Activated naive CD8-positive, alpha-beta T cell treated with anti-CD3 and anti-CD28 coated beads for 36 hours (primary cell): Measurements from ENCODE around the gene TLR3. TPM values are rescaled to one million over a fixed set of nuclear protein-coding genes. Genes with fewer than 3 reads are reported as not detected.

Source experiments
- DNase-seq: peaks from one replicate; pipeline ENCODE4 v3.0.0; 2021
- H3K27ac Mint-ChIP-seq: one replicate; pipeline ENCODE4 v1.8.0; 2022; ENCODE audit warnings: mild to moderate bottlenecking, moderate library complexity, mixed read lengths
- H3K27me3 Mint-ChIP-seq: one replicate; pipeline ENCODE4 v1.8.0; 2022; ENCODE audit warnings: mild to moderate bottlenecking, mixed read lengths
- H3K36me3 Mint-ChIP-seq: one replicate; pipeline ENCODE4 v1.8.0; 2021; ENCODE audit warnings: mild to moderate bottlenecking, mixed read lengths
- H3K4me1 Mint-ChIP-seq: one replicate; pipeline ENCODE4 v1.8.0; 2021; ENCODE audit warnings: mixed read lengths
- H3K4me3 Mint-ChIP-seq: one replicate; pipeline ENCODE4 v1.8.0; 2022; ENCODE audit warnings: mild to moderate bottlenecking, moderate library complexity, mixed read lengths
- H3K9me3 Mint-ChIP-seq: one replicate; pipeline ENCODE4 v1.8.0; 2022; ENCODE audit warnings: mixed read lengths
- total RNA-seq, 2 experiments: library from RNA; stranded (reverse); gene quantifications; one replicate each; pipeline ENCODE4 v1.2.3, GENCODE V29; 2021

Gene TLR3
- total RNA-seq, result not detected

GRCh38 chr4:186068581-186069348 lies at the start of gene TLR3:
Gene TLR3, plus strand, starts transcription at chr4:186069156. Its CDS starts 7,464 bp downstream, at chr4:186076620.
- no peak for DNase-seq
- Mint-ChIP-seq H3K4me1 (peaks cover 11% of the 10 kb centered on the region), H3K4me3 (peak within 1 kb of the TSS; percentile 67), H3K36me3 (no peaks in the 10 kb centered on the region), H3K27me3 (peaks cover 12% of the 10 kb centered on the region), H3K27ac (no peak within 1 kb of the TSS), H3K9me3 (no peaks in the 10 kb centered on the region)

GRCh38 chr4:186019269-186019668 lies 49.7 kb upstream of the TLR3 start:
- DNase-seq, result no peak
- Mint-ChIP-seq H3K9me3 (peaks cover 6% of the 10 kb centered on the region), H3K27me3 (peaks cover 10% of the 10 kb centered on the region), H3K4me3 (no peak overlapping the region), H3K27ac (no peak overlapping the region), H3K36me3 (no peaks in the 10 kb centered on the region), H3K4me1 (no peaks in the 10 kb centered on the region)

DNA sequence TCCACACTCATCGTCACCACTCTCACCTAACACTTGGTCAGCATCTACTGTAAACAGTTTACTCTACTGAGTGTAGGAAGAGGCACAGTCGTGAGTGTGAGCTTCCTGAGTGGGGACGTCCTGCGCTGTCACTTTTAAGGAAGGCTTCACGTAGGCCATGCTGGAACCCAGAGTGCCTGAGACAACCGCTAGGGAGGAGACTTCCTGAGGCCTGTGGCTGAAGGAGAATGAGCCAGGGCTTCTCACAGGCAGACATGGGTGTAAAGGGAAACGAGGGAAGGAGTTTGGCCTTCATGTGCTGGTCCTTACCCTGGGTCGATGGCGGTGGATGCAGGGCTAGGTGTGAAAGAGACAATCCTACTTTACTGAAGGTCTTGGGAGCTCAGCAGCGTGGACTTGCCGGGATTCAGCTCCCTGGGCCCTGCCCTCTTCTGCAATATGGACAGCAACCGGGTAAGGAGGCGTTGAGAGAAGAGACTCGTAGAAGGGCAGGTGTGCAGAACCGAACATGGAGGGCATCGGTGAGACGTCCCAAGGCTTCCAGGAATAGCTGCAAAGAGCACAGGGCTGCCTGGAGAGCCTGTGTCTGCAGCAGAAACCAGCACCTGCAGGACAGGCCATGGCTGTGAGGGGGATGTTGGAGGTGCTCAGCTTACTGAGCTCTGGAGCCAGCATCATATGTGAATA lies 48.7 kb upstream of the TLR3 start:
- no peak for DNase-seq
- Mint-ChIP-seq H3K36me3 (no peaks in the 10 kb centered on the region), H3K27ac (no peak overlapping the region), H3K4me3 (no peak overlapping the region), H3K27me3 (peaks cover 9% of the 10 kb centered on the region), H3K4me1 (no peaks in the 10 kb centered on the region), H3K9me3 (peaks cover 6% of the 10 kb centered on the region)

DNA sequence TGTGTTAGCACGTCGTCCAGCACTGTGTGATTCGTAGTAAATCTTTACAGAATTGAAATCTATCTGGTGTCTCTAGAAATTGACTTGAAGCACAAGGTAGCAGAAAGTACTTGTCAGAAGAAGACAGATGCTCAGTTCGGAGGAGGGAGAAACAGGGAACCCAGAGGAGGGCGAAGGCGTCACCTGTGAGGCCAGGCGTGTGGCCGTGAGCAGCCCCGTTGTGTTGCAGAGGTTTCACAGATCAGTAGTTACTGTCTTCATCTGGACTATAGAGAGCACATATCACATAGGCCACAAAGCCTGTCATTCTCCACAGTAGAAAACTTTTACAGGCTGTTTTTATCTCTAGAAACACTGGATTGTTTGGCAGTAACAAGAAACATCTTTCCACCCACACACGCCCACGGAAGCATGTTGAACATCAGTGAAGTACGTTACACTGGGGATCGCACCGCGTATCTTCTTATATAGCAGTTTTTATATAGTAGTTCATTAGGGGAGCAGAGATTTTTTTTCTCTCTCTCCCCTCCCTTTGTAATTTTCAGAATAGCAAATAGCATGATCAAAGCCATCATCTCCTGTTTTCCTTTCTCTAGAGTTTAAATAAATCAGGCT lies 48.1 kb upstream of the TLR3 start:
- Mint-ChIP-seq H3K27ac (no peak overlapping the region), H3K4me1 (no peaks in the 10 kb centered on the region), H3K27me3 (peaks cover 7% of the 10 kb centered on the region), H3K9me3 (peaks cover 6% of the 10 kb centered on the region), H3K36me3 (no peaks in the 10 kb centered on the region), H3K4me3 (no peak overlapping the region)
- DNase-seq, result no peak

DNA sequence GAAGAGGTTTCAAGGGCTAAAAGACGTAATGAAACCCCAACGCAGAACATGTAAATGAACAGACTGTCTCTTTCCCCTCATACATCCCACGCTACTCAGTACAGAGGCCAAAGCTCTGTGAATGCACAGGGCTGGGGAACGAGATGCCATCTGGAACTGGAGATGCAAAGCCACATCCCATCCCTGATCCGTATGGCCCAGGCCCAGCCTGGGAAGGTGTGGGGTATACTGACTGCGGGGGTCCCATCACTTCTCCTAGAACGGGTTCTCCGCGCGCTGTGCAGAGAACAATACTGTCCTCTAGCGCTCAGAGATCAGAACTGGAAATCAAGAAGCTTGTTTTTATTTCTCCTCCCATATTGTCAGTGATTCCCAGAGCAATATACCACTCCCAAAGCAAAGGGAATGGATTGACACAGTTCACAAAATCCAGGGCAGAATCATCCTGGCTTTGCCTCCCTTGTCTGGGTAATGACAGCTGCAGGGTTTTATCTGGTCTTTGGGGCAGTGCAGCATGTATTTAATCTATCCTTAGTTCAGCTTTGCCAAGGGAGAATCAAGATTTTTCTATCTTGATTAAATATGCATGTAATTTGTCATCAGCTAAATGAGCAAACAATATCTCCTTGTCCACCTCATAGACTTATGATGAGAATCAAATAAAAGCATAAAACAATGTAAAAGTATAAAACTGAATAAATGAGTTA lies 47.3 kb upstream of the TLR3 start:
- no peak overlapping the region for H3K4me3 Mint-ChIP-seq
- H3K36me3 Mint-ChIP-seq, result no peaks in the 10 kb centered on the region
- no peaks in the 10 kb centered on the region for H3K4me1 Mint-ChIP-seq
- DNase-seq, result no peak
- H3K9me3 Mint-ChIP-seq, result peaks cover 6% of the 10 kb centered on the region
- peaks cover 7% of the 10 kb centered on the region for H3K27me3 Mint-ChIP-seq
- H3K27ac Mint-ChIP-seq, result no peak overlapping the region

DNA sequence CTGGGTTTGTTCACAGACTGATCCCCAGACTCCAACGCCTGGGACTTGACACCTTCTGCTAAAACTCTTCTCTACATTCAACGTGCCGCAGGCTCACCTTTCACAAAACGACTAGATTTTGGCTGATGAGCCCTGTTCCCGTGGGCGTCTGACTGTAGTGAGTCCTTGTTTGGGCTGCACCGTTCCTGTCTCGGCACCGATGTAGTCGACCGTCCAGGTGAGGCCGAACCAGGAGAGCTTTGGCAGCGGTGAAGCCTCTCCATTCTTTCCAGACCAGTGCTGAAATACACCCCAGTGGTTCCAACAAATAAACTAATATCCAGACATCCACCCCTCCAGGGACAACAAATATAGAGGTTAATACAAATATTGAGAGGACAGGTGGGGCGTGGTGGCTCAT lies 45.0 kb upstream of the TLR3 start:
- H3K9me3 Mint-ChIP-seq, result peaks cover 3% of the 10 kb centered on the region
- no peak overlapping the region for H3K27ac Mint-ChIP-seq
- H3K27me3 Mint-ChIP-seq, result peaks cover 7% of the 10 kb centered on the region
- DNase-seq, result no peak
- no peaks in the 10 kb centered on the region for H3K4me1 Mint-ChIP-seq
- no peak overlapping the region for H3K4me3 Mint-ChIP-seq
- no peaks in the 10 kb centered on the region for H3K36me3 Mint-ChIP-seq

DNA sequence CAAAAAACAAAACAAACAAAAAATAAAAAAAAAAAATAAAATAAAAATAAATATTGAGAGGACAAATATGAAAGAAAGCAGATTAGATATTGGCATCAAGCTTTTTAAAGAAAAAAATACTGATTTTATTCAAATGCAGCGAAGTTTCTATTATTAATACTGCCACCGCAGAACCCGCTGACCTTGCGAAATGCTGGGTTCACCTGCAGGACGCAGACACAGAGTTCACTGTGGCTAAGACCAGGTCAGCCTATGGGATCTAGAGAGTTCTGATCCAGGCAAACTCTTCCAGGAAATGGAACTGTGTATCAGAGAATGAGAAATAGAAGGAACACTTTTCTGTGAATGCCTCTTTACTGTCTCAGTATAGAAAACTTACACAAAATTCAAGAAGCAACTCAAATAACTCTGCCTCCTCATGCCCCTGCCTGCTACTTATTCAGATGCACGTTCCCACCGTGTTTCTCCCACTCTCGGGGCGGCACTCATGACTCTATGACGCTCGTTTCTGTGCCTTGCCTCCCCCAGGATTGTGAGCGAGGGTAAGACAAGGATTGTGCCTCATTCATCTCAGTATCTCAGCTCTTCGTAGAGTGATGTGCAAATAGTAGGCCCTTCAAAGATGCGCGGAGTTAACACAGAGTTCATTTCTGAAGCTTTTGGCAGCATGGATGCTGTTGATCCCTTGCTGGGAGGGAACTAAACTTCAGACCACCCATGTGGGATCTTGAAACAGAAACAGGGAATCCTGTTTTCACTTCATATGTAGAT lies 44.1 kb upstream of the TLR3 start:
- peaks cover 7% of the 10 kb centered on the region for H3K27me3 Mint-ChIP-seq
- H3K4me1 Mint-ChIP-seq, result no peaks in the 10 kb centered on the region
- no peak overlapping the region for H3K27ac Mint-ChIP-seq
- no peak for DNase-seq
- H3K9me3 Mint-ChIP-seq, result peaks cover 2% of the 10 kb centered on the region
- H3K4me3 Mint-ChIP-seq, result no peak overlapping the region
- H3K36me3 Mint-ChIP-seq, result no peaks in the 10 kb centered on the region

GRCh38 chr4:186025408-186025690 lies 43.6 kb upstream of the TLR3 start:
- Mint-ChIP-seq H3K4me3 (no peak overlapping the region), H3K27ac (no peak overlapping the region), H3K27me3 (peaks cover 7% of the 10 kb centered on the region), H3K4me1 (no peaks in the 10 kb centered on the region), H3K36me3 (no peaks in the 10 kb centered on the region), H3K9me3 (peaks cover 2% of the 10 kb centered on the region)
- no peak for DNase-seq

DNA sequence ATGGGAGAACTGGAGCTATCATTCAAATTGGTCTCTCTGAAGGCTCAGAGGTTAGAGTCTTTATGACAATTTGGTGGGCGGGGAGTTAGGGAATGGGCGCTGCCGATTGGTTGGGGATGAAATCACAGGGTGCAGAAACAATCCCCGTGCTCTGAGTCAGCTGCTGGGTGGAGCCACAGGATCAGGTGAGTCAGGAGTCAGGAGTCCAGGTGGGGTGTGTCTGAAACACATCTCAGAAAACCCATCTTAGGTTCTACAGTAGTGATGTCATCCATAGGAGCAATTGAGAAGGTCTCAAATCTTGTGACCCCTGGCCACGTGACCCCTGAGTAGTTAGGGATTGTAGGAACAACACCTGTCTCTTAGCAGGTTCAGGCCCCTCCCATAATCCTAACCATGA lies 41.6 kb upstream of the TLR3 start:
- no peaks in the 10 kb centered on the region for H3K36me3 Mint-ChIP-seq
- no peak overlapping the region for H3K27ac Mint-ChIP-seq
- H3K4me3 Mint-ChIP-seq, result no peak overlapping the region
- peaks cover 2% of the 10 kb centered on the region for H3K9me3 Mint-ChIP-seq
- DNase-seq, result no peak
- H3K27me3 Mint-ChIP-seq, result peaks cover 8% of the 10 kb centered on the region
- no peaks in the 10 kb centered on the region for H3K4me1 Mint-ChIP-seq

GRCh38 chr4:186029571-186030398 lies 39.2 kb upstream of the TLR3 start:
- H3K27me3 Mint-ChIP-seq, result peaks cover 8% of the 10 kb centered on the region
- DNase-seq, result no peak
- H3K9me3 Mint-ChIP-seq, result peaks cover 7% of the 10 kb centered on the region
- no peaks in the 10 kb centered on the region for H3K36me3 Mint-ChIP-seq
- H3K4me3 Mint-ChIP-seq, result no peak overlapping the region
- H3K4me1 Mint-ChIP-seq, result no peaks in the 10 kb centered on the region
- H3K27ac Mint-ChIP-seq, result no peak overlapping the region

DNA sequence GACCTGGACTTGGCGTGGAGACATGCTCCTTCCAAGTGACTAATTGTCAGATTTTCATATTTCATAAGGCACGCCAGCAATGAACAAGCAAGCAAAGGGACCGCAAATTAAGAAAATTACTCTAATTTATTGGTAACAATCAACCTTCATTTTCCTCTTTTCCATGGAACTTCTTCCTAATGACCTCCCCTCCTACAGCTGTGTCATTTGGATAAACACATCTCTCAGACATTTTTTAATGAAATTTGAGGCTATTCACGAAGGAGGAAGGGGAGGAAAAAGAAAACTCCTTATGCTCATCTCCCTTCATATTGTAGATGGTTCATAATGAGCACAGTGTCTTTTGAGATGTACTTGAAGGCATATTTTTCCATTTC lies 38.6 kb upstream of the TLR3 start:
- DNase-seq, result no peak
- Mint-ChIP-seq H3K4me1 (no peaks in the 10 kb centered on the region), H3K27ac (no peak overlapping the region), H3K36me3 (no peaks in the 10 kb centered on the region), H3K4me3 (no peak overlapping the region), H3K27me3 (peaks cover 6% of the 10 kb centered on the region), H3K9me3 (peaks cover 12% of the 10 kb centered on the region)

DNA sequence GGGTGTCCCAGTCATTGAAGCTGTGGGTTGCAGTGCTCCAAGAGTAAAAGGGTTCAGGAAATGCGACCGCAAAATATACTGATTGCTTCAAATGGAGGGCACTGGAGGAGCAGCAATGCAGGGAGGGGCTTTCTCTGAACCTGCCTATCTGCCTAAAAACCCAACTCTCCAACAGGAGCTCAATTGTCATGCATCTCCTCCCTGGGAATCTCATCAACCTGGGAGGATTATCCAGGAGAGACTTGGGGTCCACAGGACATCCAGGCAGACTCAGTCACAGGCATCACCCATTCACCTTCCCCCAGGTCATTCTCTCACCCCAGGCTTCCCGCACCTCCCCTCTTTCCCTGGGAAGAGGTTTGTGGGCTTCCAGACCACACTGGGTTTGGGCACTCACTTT lies 38.2 kb upstream of the TLR3 start:
- peaks cover 12% of the 10 kb centered on the region for H3K9me3 Mint-ChIP-seq
- no peak overlapping the region for H3K27ac Mint-ChIP-seq
- peaks cover 5% of the 10 kb centered on the region for H3K27me3 Mint-ChIP-seq
- no peak overlapping the region for H3K4me3 Mint-ChIP-seq
- DNase-seq, result no peak
- no peaks in the 10 kb centered on the region for H3K36me3 Mint-ChIP-seq
- no peaks in the 10 kb centered on the region for H3K4me1 Mint-ChIP-seq

DNA sequence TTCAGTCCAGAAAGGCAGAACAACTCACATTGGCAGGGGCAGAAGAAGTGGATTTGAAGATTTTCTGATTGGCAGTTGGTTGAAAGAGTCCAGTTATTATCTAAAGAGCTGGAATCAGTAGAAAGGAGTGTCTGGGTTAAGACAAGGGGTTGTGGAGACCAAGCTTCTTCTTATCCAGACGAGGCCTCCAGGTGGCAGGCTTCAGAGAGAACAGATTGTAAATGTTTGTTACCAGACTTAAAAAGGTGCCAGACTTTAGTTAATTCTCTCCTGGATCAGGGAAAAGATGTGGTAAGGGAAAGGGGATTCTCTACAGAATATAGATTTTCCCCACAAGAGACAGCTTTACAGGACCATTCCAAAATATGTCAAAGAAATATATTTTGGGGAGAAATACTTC lies 36.7 kb upstream of the TLR3 start:
- H3K36me3 Mint-ChIP-seq, result no peaks in the 10 kb centered on the region
- H3K9me3 Mint-ChIP-seq, result peaks cover 13% of the 10 kb centered on the region
- H3K4me1 Mint-ChIP-seq, result no peaks in the 10 kb centered on the region
- H3K27me3 Mint-ChIP-seq, result peaks cover 16% of the 10 kb centered on the region
- no peak overlapping the region for H3K4me3 Mint-ChIP-seq
- no peak overlapping the region for H3K27ac Mint-ChIP-seq
- no peak for DNase-seq

DNA sequence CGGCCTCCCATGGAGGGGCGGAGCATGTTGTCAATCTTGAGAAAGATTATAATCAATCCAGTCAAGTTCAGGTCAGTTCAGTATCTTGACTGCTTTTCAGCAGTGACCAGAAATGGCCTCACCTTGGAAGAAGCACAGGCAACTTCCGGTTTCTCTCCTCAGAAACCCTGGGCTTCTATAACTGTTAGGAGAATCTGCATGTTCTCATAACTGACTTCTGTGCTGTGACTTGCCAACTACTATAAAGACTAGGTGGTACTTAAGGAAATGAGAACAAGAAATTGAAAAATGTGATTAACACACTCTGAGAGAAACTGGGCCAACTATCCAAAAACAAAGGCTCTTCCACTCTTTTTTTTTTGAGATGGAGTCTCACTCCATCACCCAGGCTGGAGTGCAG lies 35.9 kb upstream of the TLR3 start:
- Mint-ChIP-seq H3K36me3 (no peaks in the 10 kb centered on the region), H3K9me3 (peaks cover 11% of the 10 kb centered on the region), H3K27me3 (peaks cover 20% of the 10 kb centered on the region), H3K4me3 (no peak overlapping the region), H3K4me1 (no peaks in the 10 kb centered on the region), H3K27ac (no peak overlapping the region)
- no peak for DNase-seq
